Adipocyte (in vitro differentiated cells): ENCODE data around the gene TSR3.

Source experiments
- DNase-seq: peaks from one replicate; pipeline ENCODE4 v3.0.0-alpha.2; 2015; ENCODE audit warnings: low read depth
- H3K27me3 ChIP-seq: replicated peaks from 2 replicates; pipeline ENCODE4 v1.7.0; 2013; ENCODE audit warnings: mild to moderate bottlenecking, low read length, moderate library complexity; ENCODE audit not compliant: control insufficient read depth, insufficient read depth
- H3K36me3 ChIP-seq: 2 replicates; pipeline ENCODE4 v1.7.0; 2013; ENCODE audit warnings: low read length, mild to moderate bottlenecking, moderate library complexity; ENCODE audit not compliant: control insufficient read depth, insufficient read depth, severe bottlenecking
- H3K4me1 ChIP-seq: 2 replicates; pipeline ENCODE4 v1.7.0; 2013; ENCODE audit warnings: mild to moderate bottlenecking, low read length, moderate library complexity; ENCODE audit not compliant: control insufficient read depth, insufficient read depth
- H3K4me3 ChIP-seq: 2 replicates; pipeline ENCODE4 v1.7.0; 2013; ENCODE audit warnings: mild to moderate bottlenecking, low read length, moderate library complexity
- H3K9ac ChIP-seq: 2 replicates; pipeline ENCODE4 v1.7.0; 2013; ENCODE audit warnings: mild to moderate bottlenecking, low read length, moderate library complexity
- H3K9me3 ChIP-seq: 2 replicates; pipeline ENCODE4 v1.7.0; 2013; ENCODE audit warnings: mild to moderate bottlenecking, low read length, moderate library complexity; ENCODE audit not compliant: control insufficient read depth

TSR3 gene

DNA sequence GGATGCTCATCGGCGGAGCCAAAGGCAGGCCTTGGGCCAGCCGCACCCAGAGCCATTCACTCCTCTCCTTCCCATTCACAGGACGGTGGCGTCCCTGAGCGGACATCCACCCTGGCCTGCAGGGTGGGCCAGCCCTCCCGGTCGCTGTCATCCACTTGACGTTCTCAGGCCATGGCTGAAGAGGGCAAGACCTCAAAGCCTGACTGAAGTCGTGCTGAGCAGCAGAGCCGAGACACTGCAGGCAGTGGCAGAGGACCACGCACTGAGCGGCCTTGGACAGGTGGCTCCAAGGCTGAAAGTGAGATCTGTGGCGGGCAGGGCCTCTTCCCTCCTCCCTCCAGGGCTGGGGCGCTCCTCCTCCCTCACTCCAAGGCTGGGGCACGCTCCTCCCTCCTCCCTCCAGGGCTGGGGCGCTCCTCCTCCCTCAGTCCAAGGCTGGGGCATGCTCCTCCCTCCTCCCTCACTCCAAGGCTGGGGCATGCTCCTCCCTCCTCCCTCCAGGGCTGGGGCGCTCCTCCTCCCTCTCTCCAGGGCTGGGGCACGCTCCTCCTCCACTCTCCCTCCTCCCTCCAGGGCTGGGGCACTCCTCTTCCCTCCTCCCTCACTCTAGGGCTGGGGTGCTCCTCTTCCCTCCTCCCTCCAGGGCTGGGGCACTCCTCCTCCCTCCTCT, 24.2 kb upstream of the TSR3 start:
- H3K9ac ChIP-seq = no peak overlapping the region
- peaks cover 4% of the 10 kb centered on the region for H3K36me3 ChIP-seq
- no peak for DNase-seq

DNA sequence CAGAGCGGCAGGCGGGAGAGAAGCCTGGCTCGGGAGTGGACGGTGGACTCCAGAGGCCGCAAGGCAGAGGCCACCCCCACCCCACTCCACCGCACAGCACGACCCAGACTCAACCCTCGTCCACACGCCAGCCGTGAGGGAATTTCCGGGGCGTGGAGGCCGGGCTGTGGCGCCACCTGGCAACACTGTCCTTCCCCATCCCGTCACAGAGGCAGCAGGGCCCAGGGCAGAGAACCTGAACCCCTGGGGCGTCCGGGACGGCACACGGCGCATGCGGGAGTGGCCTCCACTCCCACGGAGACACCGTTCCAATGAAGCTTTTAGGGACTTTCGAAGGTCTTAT, 23.6 kb upstream of the TSR3 start:
- H3K4me3 ChIP-seq = no peak overlapping the region
- H3K36me3 ChIP-seq = peaks cover 4% of the 10 kb centered on the region
- H3K27me3 ChIP-seq = no peaks in the 10 kb centered on the region
- no peaks in the 10 kb centered on the region for H3K9me3 ChIP-seq
- H3K4me1 ChIP-seq = peaks cover 22% of the 10 kb centered on the region
- H3K9ac ChIP-seq = no peak overlapping the region
- DNase-seq = no peak

More for the DNA sequence above, 24.2 kb upstream of the TSR3 start:
- no peaks in the 10 kb centered on the region for H3K27me3 ChIP-seq
- H3K4me3 ChIP-seq = no peak overlapping the region
- H3K9me3 ChIP-seq = no peaks in the 10 kb centered on the region
- peaks cover 22% of the 10 kb centered on the region for H3K4me1 ChIP-seq

DNA sequence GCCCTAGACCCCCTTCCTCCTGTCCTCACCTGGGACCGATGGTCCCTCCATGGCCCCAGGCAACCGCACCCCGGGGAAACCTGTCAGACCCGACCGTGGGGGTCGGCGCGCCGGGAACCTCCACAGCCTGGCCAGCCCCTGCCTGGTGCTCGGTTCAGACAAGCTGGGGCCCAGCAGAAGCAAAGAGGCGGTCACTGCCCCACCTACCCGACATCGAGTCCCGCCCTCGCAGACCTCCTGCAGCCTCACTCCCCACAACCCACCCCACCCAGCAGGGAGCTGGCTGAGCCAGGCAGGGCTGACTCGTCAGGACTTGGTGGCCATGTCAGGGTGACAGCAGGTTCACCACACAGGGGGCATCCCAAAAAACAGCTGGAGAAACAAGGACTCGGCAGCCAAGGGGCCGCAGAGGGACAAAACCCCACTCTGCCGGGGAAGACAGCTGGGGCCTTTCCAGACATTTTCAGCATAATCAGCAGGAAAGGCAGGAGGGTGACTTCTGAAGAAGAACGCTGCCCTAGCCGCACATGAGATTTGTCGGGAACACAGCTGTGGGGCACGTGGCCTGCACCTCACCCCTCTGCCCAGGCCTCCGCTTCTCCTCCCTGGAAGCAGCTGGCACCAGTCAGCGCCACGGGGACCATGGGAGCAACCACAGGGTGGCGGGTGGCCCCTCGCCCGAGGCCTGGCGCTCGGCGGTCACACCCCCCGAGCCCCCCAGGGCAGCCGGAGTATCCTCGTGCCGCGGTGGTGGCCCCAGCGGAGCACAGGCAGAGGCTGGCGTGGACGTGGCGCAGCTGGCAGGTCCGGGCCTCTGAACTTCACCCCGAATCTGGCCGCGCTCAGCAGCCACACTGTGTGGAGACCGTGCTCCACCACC, 23.0 kb upstream of the TSR3 start:
- Histone ChIP-seq H3K4me1 (peaks cover 20% of the 10 kb centered on the region), H3K9ac (no peak overlapping the region), H3K27me3 (no peaks in the 10 kb centered on the region), H3K4me3 (no peak overlapping the region), H3K36me3 (peaks cover 9% of the 10 kb centered on the region), H3K9me3 (no peaks in the 10 kb centered on the region)
- DNase-seq = no peak

DNA sequence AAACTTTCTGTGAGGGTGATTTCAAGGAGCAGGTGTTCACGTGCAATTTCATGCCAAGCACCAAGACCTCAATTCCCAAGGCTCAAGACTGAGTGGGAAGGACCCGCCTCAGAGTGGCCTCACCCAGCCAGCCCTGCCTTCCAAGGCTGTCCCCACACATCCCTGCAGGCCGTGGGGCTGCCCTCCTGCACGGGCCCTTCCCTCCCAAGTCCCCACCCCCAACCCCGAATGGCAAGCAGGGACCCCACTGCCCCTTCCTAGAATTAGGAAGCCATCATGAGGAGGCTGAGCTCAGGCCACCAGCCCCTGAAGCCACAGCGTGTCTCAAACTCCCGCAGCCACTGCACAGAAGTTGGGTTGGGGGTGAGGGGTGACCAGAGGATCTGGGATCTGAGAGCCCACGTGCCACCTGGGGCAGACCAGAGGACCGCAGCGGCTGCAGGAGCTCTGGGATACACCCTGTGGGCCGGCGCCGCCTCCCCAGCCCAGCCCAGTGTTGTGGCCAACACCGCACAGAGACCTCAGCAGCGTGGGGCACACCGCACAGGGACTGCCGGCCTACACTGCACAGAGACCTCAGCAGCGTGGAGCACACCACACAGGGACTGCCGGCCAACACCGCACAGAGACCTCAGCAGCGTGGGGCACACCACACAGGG, 20.7 kb upstream of the TSR3 start:
- H3K36me3 ChIP-seq = peaks cover 10% of the 10 kb centered on the region
- peaks cover under 1% of the 10 kb centered on the region for H3K4me1 ChIP-seq
- no peaks in the 10 kb centered on the region for H3K27me3 ChIP-seq
- no peak for DNase-seq
- no peak overlapping the region for H3K9ac ChIP-seq
- H3K9me3 ChIP-seq = no peaks in the 10 kb centered on the region
- no peak overlapping the region for H3K4me3 ChIP-seq

DNA sequence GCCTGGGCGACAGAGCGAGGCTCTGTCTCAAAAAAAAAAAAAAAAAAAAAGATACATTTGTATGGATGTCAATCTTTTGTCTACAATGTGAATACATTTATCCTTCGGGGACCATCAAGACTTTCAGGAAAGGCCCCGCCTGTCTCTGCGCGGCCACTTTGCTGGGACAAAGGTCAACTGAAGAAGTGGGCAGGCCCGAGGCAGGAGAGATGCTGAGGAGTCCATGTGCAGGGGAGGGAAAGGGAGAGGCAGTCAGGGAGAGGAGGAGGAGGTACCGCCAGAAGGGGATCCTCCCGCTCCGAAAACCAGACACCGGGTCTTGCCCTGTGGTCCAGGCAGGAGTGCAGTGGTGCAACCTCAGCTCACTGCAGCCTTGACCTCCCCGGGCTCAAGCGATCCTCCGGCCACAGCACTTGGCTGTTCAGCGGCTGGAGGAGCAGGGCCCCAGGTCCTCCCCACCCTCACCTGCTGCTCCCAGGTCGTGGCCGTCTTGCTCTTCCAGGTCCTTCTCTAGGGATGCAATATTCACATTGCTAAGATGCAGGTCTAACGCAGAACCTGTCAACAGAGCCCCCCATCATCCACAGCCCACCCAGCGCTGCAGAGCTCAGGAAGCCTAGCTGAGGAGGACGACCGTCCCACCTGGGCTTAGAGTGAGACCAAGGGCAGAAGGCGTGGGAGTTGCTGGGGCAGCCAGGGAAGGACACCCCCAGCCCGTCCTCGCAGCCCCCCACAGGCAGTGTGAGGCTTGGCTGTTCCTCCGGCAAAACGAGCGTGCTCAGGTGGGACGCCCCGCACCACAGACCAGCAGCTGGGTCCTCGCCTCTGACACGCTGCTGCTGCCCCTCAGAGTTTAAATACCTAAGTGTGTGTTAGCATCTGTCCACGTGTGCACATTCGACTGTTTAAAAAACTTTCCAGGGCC, 19.6 kb upstream of the TSR3 start:
- Histone ChIP-seq H3K36me3 (peaks cover 18% of the 10 kb centered on the region), H3K9me3 (no peaks in the 10 kb centered on the region), H3K27me3 (no peaks in the 10 kb centered on the region), H3K4me3 (no peak overlapping the region), H3K9ac (no peak overlapping the region), H3K4me1 (no peaks in the 10 kb centered on the region)
- DNase-seq = no peak

DNA sequence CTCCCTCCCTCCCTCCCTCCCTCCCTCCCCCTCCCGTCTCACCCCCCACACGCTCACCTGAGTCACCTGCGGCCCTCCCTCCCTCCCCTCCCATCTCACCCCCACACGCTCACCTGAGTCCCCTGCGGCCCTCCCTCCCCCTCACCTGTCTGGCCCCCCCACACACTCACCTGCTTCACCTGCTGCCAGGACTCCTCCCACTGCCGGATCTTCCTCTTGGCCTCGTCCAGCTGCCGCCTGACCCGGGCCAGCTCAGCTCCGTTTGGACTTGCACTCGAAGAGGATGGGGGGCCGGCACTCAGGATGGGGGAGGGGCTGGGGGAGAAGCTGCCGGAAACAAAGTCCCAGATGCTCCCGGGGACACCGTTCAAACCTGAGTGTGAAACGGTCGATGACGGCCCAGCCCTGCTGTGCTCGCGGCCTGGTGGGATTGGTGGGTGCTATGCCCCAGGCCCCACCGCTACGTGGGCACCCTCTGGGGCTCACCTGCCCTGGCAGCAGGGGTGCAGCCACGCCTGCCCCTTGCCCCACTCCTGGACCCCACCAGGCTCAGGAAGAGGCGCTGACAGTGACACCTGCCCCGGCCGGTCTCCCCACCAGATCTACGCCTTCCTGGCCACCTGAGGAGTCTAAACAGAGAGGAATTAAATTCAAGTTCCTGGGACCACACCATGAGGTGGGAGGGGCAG, 16.0 kb upstream of the TSR3 start:
- no peak overlapping the region for H3K9ac ChIP-seq
- no peaks in the 10 kb centered on the region for H3K27me3 ChIP-seq
- H3K4me3 ChIP-seq = no peak overlapping the region
- DNase-seq = no peak
- H3K4me1 ChIP-seq = no peaks in the 10 kb centered on the region
- no peaks in the 10 kb centered on the region for H3K9me3 ChIP-seq
- peaks cover 44% of the 10 kb centered on the region for H3K36me3 ChIP-seq

DNA sequence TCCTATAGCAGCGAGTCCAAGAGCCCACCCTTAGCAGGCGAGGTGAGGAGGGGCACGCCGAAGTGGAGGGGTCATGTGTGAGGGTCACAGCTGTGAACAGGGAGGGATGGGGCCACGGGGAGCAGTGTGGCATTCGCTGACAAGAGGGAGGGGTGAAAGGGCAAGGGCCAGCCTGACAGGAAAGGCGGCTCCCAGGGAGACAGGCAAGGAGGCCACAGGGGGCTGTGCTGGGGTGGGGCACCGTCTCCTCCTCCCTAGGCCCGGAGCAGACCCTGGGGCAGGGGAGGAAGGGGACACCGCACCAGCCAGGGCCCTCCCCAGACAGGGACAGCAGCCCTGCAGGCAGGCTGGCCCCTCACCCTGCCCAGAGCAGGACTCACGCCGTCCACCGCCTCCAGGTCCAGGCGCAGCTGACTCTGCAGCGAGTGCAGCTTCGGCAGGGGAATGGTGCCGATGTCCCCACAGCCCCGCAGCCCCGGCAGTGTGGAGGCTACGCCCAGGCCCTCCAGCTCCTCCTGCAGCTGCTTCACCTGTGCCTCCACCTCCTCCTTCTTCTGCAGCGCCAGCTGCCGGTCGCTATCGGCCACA, 15.1 kb upstream of the TSR3 start:
- Histone ChIP-seq H3K4me1 (no peaks in the 10 kb centered on the region), H3K9ac (no peak overlapping the region), H3K27me3 (no peaks in the 10 kb centered on the region), H3K4me3 (no peak overlapping the region), H3K36me3 (peaks cover 52% of the 10 kb centered on the region), H3K9me3 (no peaks in the 10 kb centered on the region)
- no peak for DNase-seq

DNA sequence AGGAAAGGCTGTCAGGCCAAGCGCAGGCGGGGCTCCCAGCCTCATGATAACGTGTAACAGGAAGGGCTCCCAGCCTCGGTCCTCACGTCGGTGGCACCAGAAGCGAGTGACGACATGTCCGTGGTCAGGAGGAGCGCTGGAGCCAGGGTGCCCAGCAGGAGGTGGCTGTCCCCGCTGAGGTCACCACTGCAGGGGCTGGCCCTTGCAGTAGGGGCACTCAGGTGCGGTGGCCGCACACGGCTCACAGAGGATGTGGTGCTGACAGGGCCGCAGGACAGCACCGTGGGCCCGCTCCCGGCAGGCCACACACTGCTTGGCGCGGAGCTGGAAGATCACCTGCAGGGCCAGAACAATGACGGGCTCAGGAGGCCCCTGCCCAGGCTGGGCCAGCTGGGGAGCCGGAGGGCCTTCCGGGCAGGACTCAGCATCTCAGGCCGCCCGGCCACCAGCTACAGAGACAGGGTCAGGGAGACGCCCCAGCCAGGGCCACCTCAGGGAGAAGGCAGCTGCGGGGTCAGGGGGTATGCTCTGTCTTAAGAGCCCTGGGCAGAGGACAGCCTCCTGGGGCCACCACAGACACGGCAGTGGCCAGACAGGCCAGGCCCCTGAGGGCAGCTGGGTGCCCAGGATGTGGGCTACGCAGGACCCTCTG, 14.5 kb upstream of the TSR3 start:
- H3K9me3 ChIP-seq = no peaks in the 10 kb centered on the region
- H3K4me3 ChIP-seq = no peak overlapping the region
- H3K9ac ChIP-seq = no peak overlapping the region
- no peak for DNase-seq
- H3K27me3 ChIP-seq = no peaks in the 10 kb centered on the region
- peaks cover 56% of the 10 kb centered on the region for H3K36me3 ChIP-seq
- H3K4me1 ChIP-seq = no peaks in the 10 kb centered on the region

DNA sequence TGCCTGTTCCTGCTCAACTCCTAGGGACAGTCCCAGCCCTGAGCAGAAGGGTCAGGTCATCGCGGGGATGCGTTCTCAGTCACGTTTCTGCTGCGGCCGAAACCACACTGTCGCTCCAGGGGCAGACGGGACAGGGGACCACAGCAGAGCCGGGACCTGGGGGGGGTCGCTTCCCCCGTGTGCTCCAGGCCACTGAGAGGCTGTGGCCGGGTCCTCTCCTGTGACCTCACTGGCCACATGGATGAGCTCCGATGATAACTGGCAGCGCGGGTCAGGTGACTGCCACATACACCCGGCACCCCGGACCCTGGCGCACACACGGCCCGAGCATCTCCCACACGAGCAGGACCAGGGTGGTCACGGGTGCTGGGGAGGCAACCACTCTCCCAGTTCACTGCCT, 12.8 kb upstream of the TSR3 start:
- no peaks in the 10 kb centered on the region for H3K4me1 ChIP-seq
- peaks cover 67% of the 10 kb centered on the region for H3K36me3 ChIP-seq
- no peaks in the 10 kb centered on the region for H3K9me3 ChIP-seq
- H3K27me3 ChIP-seq = no peaks in the 10 kb centered on the region
- H3K4me3 ChIP-seq = no peak overlapping the region
- DNase-seq = no peak
- no peak overlapping the region for H3K9ac ChIP-seq

DNA sequence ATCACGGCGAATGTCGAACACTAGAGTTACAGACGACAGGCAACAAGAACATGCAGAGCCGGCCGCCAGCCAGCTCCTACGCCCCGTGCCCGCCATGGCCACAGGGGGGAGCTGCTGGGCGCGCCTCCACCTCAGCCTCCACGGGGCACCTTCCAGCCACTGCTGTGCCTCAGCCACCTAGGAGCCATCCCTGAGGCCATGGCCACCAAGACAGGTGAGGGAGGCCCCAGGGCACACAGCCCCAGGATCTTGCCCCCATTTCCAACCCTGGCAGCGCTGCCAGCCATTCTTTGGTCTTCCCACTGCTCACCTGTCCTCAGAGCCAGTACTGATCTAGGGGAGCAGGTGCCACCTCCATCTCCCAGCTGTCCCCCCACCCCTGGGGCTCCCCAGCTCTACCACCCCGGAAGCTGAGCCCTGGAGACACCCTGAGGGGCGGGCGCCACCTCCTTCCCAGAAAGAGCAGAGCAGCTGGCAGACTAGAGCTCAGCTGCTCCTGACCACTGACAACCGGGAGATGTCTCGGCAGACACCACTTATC, 11.9 kb upstream of the TSR3 start:
- no peaks in the 10 kb centered on the region for H3K9me3 ChIP-seq
- no peaks in the 10 kb centered on the region for H3K4me1 ChIP-seq
- H3K9ac ChIP-seq = no peak overlapping the region
- H3K4me3 ChIP-seq = no peak overlapping the region
- H3K36me3 ChIP-seq = peaks cover 71% of the 10 kb centered on the region
- DNase-seq = peak; percentile 63
- no peaks in the 10 kb centered on the region for H3K27me3 ChIP-seq
